AG08396 (cell line): ENCODE measurements around the gene AQP9.

Experiments used
- DNase-seq: peaks from one replicate; pipeline ENCODE4 v3.0.0; 2012; ENCODE audit warnings: low spot score, mixed read lengths

AQP9 gene

DNA sequence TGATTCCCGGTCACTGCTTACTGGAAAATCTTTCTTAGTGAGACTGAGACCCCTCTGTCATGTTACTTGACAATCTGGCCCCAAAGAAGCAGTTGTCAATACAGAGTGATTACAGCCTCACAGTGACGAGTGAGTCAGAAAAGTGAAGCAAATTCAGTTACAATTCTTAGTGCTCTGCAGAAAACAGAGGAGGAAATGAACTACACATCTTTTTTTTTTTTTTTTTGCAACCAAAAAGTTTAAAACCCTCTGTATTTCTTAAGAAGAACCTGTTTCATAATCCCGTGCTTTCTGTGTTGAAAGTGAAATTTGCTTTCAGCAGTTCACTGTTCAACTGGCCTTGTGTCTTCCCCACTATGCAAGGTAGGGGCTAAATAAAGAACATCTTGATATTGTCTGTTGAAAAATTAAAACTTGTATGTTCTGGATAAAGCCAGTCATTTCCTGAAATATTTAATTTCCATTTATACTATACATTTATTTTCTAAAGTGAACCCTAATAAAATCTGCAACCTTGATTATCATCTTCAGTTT is 1.9 kb downstream of the AQP9 start:
- DNase-seq = no peak

DNA sequence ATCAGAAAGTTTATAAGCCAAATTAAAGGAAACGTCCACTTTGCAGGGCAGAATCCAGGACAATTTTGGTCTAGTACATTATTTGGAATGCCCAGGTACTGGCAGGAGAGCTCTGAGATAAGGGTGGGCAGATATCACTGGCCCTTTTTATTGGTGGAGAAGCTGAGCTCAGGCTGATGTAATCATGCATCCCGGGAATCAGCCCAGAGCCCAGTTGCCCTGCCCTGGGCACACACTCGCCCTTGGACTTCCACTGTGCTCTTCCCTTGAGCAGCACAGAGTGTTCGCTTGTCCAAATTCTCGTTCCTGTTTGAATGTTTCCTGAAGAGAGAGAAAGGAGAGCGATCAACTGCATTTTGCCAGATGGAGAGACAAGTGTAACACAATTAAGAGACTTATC is 3.7 kb downstream of the AQP9 start:
- no peak for DNase-seq

DNA sequence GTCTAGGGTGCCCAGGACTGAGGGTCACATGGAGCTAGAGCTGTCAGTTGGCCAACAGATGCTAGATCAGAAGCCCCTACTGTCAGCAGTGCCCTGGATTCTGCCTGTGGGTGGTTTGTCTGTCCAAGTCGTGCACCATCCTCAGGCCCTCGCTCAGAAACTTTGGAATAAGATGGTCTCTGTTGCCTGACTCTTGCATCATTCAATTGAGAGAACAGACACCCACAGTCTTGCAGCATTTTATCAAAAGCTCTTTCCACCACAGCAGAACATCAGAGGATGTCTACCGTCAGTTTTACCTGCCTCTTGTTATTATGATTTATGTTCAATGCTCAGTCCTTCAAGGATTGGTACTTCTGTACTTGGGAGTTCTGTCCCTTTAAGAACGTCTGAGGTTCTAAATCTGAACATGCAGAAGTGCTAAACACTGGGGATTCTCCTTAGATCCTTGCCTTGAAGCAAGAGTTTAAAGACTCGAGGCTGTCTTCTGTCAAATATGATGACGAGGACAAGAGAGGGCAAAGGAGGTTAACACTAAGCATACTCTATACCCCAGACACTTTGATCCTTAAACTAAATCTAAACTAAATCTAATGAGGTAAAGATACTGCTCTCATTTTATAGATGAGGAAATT is 4.8 kb downstream of the AQP9 start:
- DNase-seq = no peak

DNA sequence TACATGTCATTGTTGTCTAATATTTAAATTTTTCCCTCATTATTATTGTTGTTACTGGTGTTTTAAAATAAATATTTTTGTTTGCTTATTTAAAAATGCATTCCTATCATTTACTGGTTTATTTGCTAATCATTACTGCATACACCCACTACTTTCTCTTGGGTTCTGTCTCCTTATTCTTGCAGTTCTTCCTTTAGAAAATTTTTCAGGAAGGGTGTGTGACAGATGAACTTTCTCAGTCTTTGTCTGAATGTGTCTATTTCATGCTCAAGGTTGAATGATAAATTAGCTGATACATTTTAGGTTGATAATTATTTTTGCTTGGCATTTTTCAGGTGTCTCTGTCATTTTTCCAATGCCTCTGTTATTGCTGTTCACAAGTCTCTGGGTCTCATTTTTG is 7.4 kb downstream of the AQP9 start:
- DNase-seq = no peak

DNA sequence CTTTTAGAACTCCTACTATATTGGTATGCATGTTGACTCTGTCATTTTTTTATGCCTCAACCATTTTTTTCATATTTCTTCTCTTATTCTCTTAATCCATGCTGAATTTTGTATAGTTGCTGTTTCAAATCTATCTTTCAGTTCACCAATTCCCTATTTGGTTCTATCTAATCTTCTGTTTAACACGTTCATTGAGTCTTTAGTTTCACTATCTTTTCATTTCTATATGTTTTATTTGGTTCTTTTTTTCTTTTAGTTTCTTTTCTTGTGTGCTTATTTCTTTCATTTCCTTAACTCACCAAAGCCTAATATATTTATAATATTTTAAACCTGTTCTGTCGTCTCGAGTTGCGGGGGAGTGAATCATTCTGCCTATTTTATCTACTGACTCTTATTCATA is 8.0 kb downstream of the AQP9 start:
- no peak for DNase-seq

DNA sequence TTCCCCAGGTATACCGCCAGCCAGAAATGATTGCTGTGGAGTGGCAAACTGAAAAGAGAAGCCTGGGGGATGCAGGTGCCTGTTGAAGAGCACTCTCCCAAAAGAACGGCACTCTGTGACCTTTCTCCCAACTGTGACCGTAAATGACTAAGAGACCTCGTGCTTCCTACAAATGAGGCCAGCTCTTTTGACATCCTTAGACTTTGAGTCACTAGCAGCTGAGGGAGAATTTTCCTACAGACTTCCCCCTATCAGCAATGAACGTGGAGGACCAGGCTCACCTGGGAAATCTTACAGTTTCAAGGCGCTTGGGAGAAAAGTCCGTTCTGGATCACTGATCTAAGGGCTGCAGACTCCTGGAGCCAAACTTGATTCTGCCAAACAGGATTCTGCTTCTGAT is 8.6 kb downstream of the AQP9 start:
- DNase-seq = no peak

DNA sequence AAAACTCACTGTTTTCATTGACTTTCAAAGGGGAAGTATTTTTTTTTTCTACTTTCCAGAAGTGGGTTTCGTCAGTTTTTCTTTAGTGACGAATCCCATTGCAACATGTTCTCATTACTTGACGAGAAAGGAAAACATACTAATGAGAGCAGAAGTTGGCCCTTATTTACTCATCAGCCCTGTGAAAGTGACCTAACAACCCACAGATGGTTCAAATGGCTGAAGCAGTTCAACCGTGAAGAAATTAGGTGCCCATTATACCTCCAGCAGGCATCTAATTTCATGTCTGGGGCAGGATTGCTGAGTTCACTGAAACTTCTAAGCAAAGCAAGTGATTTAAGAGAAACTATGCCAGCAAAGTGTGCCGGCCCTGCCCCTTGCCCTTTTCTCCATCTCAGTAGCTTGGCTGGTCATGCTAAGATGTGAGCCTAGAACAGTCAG is 9.0 kb downstream of the AQP9 start:
- DNase-seq = no peak

DNA sequence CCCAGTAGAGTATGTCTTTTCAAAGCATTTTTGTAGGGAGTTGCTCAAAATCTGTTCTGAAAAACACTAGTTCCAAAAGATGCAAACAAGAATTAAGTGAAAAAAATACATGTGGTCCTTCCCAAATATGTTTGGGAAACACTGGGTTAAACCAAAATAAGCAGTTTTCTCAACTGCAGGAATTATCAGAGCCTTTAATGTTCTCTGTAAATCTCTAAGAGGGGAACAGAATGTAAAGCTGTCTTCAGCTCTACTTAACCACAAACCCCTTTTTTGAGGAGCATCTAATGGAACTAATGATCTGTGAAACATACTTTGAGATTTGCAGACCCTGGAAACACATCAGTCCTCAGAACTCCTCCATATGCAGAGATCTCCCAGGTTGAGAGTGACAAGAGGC is 9.9 kb downstream of the AQP9 start:
- no peak for DNase-seq

DNA sequence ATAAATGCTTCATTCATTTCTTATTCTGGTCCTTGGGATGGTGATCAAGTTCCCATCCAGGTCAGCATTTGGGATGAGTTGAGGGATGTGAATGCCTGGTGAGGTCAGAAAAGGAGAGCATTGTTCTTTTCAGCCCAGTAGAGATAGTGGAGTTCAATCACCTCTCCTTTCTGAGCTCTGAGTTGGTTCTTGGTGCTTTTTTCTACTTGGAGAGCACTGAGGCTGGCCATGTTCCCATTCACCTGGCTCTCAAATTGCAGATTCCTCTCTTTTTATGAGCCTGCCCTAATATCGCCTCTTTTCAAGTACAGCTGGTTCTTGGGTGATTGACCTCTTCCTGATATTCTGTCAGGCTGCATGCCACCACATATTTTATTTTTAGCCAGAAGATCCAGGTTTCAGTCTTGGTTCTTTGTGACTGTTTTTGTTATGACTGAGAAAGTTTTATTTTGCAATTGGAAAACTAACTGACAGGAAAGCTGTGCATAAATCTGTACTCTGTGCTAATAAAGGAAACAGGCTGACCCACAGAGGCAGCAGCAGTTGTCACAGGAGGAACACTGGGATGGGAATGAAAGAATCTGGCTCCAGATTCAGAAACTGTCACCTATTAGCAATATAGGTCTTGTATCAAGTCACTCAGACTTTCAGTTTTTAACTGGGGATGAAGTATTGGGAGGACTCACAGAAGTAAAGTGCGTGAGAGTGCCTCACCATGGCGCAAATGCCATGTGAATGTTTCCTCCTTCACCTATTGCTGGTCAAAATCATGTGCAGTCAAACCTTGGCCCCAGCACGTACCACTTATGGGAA is 10.7 kb downstream of the AQP9 start:
- DNase-seq = no peak

DNA sequence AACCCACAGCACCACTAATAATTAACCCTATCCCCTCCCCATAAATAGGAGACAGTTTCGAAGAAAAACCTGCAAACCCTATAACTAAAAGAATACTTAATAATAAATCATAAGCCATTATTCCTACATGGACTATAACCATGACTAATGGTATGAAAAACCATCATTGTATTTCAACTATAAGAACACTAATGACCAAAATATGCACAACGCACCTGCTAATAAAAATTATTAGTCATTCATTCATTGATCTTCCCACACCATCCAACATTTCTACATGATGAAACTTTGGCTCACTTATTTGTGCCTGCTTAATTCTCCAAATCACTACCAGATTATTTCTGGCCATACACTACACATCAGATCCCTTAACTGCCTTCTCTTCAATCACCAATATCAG is 16.6 kb downstream of the AQP9 start:
- no peak for DNase-seq

DNA sequence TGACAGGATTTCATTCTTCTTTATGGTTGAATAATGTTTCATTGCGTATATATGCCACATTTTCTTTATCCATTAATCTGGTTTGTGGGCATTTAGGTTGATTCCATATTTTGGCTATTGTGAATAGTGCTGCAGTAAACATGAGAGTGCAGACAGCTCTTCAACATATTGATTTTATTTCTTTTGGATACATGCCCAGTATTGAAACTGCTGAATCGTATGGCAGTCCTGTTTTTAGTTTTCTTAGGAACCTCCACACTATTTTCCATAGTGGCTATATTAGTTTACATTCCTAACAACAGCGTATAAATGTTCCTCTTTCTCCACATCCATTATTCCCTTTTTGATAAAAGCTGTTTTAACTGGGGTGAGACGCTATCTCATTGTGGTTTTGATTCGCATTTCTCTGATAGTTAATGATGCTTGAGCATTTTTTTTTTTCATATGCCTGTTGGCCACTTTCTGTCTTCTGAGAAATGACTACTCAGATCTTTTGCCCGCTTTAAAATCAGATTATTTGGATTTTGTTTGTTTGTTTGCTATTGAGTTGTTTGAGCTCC is 21.7 kb downstream of the AQP9 start:
- DNase-seq = no peak

DNA sequence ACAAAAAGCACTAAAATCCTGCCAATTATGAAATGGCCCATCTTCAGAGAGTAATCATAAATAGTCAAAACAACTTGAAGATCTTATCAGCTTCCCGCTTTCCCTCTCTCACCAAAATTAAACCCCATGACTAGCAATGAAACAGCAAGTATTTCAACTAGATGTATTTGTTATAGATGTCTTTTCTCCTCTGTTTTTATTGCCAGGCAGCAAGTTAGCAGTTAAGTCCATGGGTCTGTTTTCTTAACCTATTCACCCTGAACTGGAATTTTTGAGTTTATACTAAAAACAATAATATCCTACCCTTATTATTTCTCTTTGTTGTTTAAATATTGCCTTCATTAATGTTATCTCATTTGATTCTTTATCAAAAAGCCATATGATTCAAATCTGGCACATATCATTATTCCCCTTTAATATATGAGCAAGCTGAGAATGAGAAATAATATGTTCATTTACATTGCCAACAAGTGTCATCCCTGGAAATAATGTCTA is 23.3 kb downstream of the AQP9 start:
- DNase-seq = no peak

DNA sequence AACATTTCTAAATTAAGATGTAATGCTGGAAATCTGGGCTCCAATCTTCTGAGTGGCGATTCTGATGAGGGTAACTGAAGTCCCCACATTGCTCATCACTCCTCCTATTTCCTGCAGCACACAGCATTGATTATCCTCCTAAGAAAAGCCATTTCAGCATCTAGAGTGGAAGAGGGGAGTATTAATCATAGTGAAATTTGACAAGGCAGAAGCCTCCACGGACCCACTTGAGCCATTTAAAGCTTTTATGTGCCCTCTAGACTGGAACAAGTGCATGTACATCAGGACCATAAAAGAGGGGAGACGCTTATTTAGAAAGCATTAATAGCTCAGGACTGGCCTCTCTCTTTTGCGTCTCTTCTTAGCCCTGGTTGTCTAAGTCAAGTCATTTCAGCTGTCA is 25.8 kb downstream of the AQP9 start:
- no peak for DNase-seq

DNA sequence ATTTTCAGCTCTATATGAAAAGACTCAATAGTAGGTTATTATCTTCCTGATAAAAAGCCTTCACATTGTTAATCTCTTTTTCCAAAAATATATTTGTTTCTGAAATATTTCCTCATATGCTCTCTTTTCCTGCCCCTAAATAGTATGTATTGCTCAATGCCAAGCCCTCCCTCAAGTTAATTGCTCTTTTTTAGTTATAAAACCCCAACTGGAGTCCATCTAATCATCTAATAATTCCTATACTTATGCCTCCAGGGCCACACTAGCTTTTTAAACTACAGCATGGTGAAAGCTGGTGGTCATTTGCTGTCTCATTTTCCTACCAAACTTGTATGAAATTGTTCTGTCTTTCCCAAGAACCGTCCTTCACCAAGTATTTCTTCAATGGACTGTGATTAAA is 26.7 kb downstream of the AQP9 start:
- DNase-seq = no peak

DNA sequence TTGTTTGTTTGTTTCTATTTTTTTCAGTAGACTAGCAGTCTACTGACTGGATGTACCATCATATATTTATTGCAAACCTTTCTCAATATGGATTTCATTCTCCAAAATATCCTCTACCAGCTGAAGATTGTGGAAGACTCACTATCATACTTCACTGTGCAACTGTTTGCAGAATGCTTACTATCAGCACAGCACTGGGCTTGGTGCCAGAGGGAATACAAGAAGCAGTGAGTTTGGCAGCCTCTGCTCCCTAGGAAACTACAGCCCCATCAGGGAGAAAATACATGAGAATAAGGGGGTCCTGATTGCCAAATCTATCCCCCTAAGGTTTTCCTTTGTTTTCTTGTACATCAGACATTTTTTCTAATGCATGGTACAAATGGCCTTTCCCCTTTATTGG is 27.5 kb downstream of the AQP9 start:
- DNase-seq = no peak

DNA sequence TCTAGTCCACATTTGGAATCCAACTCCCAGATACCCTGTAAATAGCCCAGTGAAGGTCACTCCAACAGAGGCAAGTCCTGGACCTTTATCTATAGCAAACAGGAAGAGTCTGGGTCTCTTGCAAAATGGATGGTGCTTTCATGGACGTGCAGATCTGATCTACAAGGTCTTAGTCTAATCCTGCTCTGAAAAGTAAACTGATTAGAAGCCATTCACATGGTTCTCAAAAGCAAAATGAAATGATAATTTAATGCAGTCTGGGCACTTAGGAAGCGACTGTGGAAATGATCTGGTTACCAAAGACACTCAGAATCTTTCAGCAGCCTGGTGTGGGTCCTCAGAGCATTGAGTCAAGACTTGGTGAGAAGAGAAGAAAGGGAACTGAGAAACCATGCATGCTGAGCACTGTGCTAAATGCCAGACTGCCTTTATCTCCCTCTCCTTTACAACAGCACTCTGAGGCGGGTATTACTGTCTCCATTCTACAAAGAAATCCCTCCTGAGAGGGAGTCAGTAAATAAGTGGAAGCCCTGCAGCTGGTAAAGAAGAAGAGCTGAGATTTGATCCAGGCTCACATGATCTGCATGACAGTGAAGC is 29.0 kb downstream of the AQP9 start:
- no peak for DNase-seq

DNA sequence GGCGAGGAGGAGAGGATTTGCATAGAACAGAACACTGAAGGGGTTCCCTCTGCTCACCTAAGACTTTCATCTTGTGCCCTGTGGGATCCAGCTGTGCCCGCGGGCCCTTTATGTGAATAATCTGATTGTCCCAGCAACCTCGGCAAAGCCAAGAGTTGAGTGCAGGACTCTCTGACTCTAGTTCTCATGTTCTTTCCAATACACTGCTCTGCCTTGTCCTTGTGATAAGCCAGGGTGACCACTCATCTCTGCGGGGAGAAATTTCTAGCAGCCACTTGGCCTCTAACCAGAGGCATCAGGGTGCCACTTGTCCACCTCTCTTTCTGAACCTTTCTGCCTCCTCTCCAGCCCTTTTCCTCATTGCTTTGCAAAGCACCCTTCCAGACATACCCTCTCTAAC is 31.8 kb downstream of the AQP9 start:
- no peak for DNase-seq

DNA sequence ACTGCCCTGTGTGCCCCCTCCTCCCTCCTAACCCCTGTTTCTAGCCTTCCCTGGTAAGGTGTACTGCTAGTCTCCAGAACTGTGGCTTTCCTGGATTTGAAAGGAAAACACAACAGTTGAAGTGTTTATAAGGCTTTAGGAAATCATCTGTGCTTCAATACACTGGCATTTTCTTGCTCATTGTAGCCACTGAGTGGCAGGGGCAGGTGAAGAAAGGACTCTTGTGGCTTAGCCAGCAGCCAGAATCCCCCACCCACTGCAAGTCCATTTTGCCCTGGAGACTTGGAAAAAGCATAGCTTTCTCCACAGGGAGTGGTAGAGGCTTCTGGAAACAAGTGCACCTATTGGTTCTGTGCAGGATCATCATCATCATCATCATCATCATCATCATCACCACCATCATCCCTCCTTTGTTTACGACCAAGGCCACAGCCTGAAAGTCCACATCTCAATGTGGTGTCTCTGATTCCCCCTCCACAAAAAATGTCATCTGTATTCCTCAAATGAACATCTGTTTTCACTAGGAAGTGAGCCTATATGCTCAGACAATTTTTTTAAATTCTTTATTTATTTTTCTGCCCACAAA is 33.4 kb downstream of the AQP9 start:
- DNase-seq = no peak

DNA sequence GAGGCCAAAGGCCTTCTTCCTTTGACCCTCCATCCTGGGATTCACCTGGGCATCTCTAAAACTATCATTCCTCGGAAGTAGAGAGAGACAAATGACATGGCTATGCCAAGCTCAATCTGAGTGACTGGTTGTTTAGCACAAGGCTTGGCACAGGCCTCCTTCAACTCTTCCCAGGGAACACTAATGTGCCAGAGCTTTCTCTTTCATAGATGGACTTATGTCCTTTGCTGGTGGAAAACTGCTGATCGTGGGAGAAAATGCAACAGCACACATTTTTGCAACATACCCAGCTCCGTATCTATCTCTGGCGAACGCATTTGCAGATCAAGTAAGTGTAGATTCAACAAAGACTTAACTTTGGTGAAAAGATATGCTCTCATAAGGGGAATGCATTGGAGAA is 36.5 kb downstream of the AQP9 start:
- no peak for DNase-seq

DNA sequence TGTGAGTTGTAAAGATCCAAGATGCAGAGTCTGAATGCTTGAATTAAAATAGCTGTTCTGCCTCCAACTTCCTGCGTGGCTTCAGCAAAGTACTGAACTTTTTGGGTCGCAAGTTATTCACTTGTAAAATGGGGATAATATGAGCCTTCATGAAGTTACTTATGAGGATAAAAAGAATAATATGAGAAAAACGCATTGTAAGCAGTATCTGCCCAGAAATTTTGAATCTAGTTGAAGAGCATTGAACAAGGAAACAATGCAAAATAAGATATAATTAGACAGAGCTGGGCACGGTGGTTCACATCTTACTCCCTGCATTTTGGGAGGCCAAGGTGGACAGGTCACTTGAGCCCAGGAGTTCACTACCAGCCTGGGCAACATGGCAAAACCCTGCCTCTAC is 37.8 kb downstream of the AQP9 start:
- DNase-seq = no peak

DNA sequence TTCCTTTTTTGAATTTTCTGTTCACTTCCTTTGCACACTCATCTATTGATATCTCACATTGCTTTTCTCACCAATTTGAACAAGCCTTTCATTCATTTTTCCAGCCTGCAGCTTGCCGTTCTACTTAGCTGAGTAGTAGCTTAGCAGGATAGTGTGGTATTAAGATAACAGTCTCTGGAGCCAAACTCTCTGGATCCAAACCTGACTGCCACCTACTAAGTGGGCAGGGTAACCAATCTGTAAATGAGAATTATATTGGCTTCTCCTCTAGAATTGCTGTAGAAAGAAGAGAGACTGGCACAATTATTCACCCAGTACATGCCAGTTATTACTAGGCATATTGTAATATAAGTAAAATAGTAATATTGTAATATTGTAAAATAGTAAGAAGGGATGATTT is 40.5 kb downstream of the AQP9 start:
- no peak for DNase-seq

DNA sequence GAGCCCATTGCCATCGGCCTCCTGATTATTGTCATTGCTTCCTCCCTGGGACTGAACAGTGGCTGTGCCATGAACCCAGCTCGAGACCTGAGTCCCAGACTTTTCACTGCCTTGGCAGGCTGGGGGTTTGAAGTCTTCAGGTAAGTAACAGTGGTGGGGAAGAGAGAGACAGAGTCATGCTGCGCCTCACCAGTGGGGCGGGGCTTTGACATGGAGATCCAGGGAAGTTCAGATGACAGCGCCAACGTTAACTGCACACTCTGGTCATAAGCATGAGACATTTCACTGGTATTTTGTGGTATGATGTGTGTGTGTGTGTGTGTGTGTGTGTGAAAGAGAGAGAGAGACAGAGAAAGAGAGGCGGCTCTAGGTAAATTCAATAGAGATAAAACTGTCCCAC is 41.0 kb downstream of the AQP9 start:
- DNase-seq = no peak
